ENCODE results near the gene SLC18B1. TPM values are rescaled to one million over a fixed set of nuclear protein-coding genes. Genes with fewer than 3 reads are reported as not detected.

The SLC18B1 gene
- total RNA-seq, 4 donors from 2014 or later, result 5.2 to 8.0 (median 7.2) TPM

- no peak for DNase-seq (ENCODE audit: low spot score in 2 of 2)
- no peak for TF ChIP-seq POLR2A (IDR thresholded peaks at IDR 0.05)
- no peak for TF ChIP-seq CTCF (IDR thresholded peaks at IDR 0.05)
- intact Hi-C loops (cut with DNase I; ENCODE audit: low total_unique reads), result no loop called here
- no peak overlapping the region for H3K4me3 ChIP-seq (ENCODE audit: low read depth, poor library complexity, severe bottlenecking)
- WGBS, 2 donors, result 32 to 41% methylated on average over 6 of the region's 6 CpGs
Measured at GRCh38 chr6:132768051-132768517, 30.4 kb downstream of the SLC18B1 start.

- no peak for TF ChIP-seq POLR2A (IDR thresholded peaks at IDR 0.05)
- TF ChIP-seq CTCF (IDR thresholded peaks at IDR 0.05), result no peak
- no peak overlapping the region for H3K4me3 ChIP-seq (ENCODE audit: low read depth, poor library complexity, severe bottlenecking)
- intact Hi-C loops (cut with DNase I; ENCODE audit: low total_unique reads), result no loop called here
- no peak for DNase-seq (ENCODE audit: low spot score in 2 of 2)
- 98 to 99% methylated on average over 1 of the region's 1 CpG for WGBS, 2 donors
Measured at GRCh38 chr6:132765560-132765959, 32.9 kb downstream of the SLC18B1 start.

GRCh38 chr6:132764370-132764769 is 34.1 kb downstream of the SLC18B1 start:
- intact Hi-C loops (cut with DNase I; ENCODE audit: low total_unique reads), result no loop called here
- no peak overlapping the region for H3K4me3 ChIP-seq (ENCODE audit: low read depth, poor library complexity, severe bottlenecking)
- TF ChIP-seq CTCF (IDR thresholded peaks at IDR 0.05), result no peak
- TF ChIP-seq POLR2A (IDR thresholded peaks at IDR 0.05), result no peak
- DNase-seq (ENCODE audit: low spot score in 2 of 2), result peak in 1 of 2 donors; percentile 31

GRCh38 chr6:132763269-132763668 is 35.2 kb downstream of the SLC18B1 start:
- no peak for TF ChIP-seq CTCF (IDR thresholded peaks at IDR 0.05)
- TF ChIP-seq POLR2A (IDR thresholded peaks at IDR 0.05), result no peak
- intact Hi-C loops (cut with DNase I; ENCODE audit: low total_unique reads), result no loop called here
- no peak for DNase-seq (ENCODE audit: low spot score in 2 of 2)
- no peak overlapping the region for H3K4me3 ChIP-seq (ENCODE audit: low read depth, poor library complexity, severe bottlenecking)
- 74 to 76% methylated on average over 2 of the region's 2 CpGs for WGBS, 2 donors

- WGBS, 2 donors, result 62 to 66% methylated on average over 3 of the region's 3 CpGs
- TF ChIP-seq POLR2A (IDR thresholded peaks at IDR 0.05) (no peak), CTCF (IDR thresholded peaks at IDR 0.05) (no peak)
- no peak for DNase-seq (ENCODE audit: low spot score in 2 of 2)
- H3K4me3 ChIP-seq (ENCODE audit: low read depth, poor library complexity, severe bottlenecking), result no peak overlapping the region
- intact Hi-C loops (cut with DNase I; ENCODE audit: low total_unique reads), result no loop called here
Measured at GRCh38 chr6:132760256-132760655, 38.2 kb downstream of the SLC18B1 start.

- WGBS, 2 donors, result 89 to 96% methylated on average over 2 of the region's 2 CpGs
- DNase-seq (ENCODE audit: low spot score in 2 of 2), result no peak
- intact Hi-C loops (cut with DNase I; ENCODE audit: low total_unique reads), result no loop called here
- H3K4me3 ChIP-seq (ENCODE audit: low read depth, poor library complexity, severe bottlenecking), result no peak overlapping the region
- no peak for TF ChIP-seq POLR2A (IDR thresholded peaks at IDR 0.05)
- no peak for TF ChIP-seq CTCF (IDR thresholded peaks at IDR 0.05)
Measured at GRCh38 chr6:132758689-132759088, 39.7 kb downstream of the SLC18B1 start.

All from lower leg skin (tissue), 4 donors.